NCI-H128 (cell line): ENCODE measurements around the gene GPC6.

ENCODE experiments used
- DNase-seq: peaks from one replicate; lab custom pipeline; 2025; ENCODE audit not compliant: unreplicated experiment; lab: John Stamatoyannopoulos, UW

GPC6 gene

GRCh38 chr13:93268327-93269028, 41.9 kb downstream of the GPC6 start:
- DNase-seq = no peak

DNA sequence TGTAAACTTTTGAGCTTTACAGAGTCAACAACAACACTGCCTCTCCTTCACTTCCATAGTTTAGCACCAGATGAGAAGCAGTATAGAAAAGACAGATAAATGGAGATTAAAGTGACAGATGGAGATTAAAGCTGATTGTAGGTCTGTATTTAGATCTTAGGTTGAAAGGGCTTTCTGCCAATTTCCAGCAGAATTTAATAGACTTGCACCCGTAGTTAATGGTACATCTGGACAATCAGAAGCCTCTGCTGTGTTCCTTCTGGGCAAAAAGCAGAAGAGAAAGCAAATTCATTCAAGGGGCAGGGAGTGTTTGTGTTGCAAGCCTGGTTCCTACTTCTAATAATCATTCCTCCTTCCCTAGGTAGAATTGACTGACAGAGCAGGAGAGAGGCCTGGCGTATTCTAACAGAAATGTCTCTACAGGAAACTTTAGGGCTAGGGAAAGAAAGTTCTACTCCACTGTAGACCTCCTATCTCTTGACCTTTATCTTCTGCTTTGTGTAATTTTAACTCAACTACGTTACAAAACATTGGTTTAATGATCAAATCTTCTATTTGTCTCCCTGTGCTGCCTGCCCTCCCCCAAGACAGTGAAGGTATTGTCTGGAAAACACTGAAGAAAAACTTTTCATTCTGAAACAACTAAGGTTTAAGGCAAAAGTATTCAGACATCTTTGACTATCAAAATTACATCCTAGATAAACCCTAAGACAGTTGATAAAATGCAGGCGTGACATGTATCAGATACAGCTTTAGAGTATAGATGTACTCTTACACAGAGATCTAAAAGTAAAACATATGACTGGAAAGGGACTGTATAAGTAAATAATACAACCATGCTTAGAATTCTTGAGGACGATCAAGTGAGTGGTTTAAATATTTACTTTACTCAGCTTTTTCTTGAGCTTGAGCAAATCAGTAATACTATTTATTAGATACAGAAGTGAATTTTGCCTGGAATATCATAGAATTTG, 44.4 kb downstream of the GPC6 start:
- DNase-seq = no peak

GRCh38 chr13:93279982-93280381, 53.4 kb downstream of the GPC6 start:
- no peak for DNase-seq

- DNase-seq = no peak
Observed at GRCh38 chr13:93280688-93281087, 54.1 kb downstream of the GPC6 start.

DNA sequence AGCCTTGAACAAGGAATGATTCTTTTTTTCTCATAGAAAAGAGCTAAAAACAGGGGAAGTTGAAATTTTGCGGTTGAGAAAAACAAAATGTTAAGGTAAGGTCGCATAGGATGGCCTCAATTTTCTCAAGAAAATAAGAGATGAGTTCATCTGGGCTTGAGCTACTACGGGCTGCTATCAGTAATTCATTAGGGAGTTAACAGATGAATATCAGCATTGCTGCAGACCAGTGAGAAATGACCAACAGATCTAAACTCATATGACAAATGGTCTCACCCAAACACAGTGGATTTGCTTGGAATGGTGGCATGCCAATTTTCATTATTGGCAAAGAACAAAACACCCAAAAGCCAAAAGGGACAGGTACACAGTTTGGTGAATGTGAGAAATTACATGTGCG, 56.6 kb downstream of the GPC6 start:
- DNase-seq = no peak

GRCh38 chr13:93284064-93284463, 57.5 kb downstream of the GPC6 start:
- no peak for DNase-seq

DNA sequence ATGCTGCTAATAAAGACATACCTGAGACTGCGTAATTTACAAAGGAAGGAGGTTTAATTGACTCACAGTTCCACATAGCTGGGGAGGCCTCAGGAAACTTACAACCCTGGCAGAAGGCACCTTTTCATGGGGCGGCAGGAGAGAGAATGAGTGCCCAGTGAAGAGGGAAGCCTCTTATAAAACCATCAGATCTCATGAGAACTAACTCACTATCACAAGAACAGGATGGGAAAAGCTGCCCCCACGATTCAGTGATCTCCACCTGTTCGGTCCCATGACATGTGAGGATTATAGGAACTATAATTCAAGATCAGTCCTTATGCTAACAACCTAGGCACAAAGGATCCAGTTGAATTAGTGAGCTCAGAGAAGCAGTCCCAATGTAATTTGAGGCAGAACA, 59.4 kb downstream of the GPC6 start:
- DNase-seq = no peak

- no peak for DNase-seq
Observed at GRCh38 chr13:93289053-93289452, 62.4 kb downstream of the GPC6 start.

DNA sequence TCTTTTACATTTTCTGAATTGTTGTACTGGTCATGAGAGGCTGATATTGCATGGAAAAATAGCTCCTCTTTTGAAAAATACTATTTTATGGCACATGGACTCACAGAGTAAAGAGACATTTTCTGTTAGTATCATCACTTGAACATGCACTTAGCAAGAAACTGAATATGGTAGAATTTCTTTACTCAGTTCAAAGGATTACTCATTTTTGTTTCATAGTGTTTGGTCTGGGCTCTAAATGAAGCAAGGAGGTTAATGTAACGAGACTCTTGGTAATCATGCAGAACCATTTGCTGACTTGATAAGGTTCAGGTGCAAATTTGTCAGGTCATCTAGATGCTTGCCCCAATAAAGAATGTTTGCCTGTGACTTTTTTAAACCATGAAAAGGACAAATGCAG, 63.2 kb downstream of the GPC6 start:
- no peak for DNase-seq

- DNase-seq = no peak
Observed at GRCh38 chr13:93290503-93290902, 63.9 kb downstream of the GPC6 start.

GRCh38 chr13:93292366-93292765, 65.8 kb downstream of the GPC6 start:
- no peak for DNase-seq

GRCh38 chr13:93293710-93294109, 67.1 kb downstream of the GPC6 start:
- DNase-seq = no peak

- DNase-seq = no peak
Observed at GRCh38 chr13:93296584-93296983, 70.0 kb downstream of the GPC6 start.

GRCh38 chr13:93298713-93299112, 72.1 kb downstream of the GPC6 start:
- no peak for DNase-seq

DNA sequence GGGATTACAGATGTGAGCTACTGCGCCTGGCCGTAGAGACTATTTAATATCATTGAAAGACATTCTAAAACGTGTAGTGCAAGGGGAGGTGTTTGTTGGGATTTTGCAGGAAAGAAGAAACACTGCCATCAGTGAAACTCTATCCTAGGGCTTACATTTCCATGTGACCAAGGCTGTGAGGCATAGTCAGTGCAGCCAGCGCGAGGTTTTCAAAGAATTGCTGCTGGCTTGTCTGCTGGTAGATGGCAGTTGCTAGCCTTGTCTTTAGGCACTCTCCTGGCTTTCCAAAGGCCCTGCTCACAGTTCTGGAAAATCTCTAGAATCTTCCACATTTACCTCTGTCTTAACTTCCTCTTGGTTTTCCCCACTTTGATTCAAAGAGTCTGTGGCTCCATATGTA, 77.5 kb downstream of the GPC6 start:
- no peak for DNase-seq

GRCh38 chr13:93304868-93305613, 78.4 kb downstream of the GPC6 start:
- DNase-seq = no peak

GRCh38 chr13:93305886-93306285, 79.3 kb downstream of the GPC6 start:
- DNase-seq = no peak

GRCh38 chr13:93307136-93307535, 80.5 kb downstream of the GPC6 start:
- no peak for DNase-seq

GRCh38 chr13:93307651-93308050, 81.0 kb downstream of the GPC6 start:
- no peak for DNase-seq

DNA sequence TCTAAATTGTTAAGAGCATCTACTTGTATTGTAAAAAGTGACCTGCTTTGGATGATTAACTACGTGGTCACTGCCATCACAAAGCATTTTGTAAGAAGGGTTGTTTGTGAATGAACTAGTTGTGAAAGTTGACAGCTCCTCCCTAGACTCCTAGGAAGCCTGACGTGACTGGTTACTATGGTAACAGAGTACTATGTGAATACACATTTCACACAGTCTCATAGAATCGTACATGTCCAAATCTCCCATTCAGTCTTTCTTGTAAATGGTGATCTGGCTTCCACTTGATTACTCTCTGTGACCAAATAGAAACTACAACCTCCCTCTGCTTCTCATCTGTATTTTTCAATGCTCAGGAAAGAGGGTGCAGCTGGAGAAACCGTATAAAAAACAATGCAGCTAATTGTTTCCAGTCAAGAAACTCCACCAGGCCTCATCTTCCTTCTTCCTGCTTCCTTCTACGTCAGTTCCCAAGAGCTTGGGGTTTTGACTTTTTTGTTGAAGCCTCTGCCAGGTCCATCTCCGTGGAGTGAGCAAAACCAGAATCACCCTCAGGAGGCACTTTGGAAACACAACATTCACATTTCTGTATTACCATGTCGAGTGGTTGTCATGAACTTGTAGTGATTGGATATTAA, 83.4 kb downstream of the GPC6 start:
- no peak for DNase-seq

GRCh38 chr13:93316841-93317240, 90.2 kb downstream of the GPC6 start:
- DNase-seq = no peak
